Testis (tissue), 3 donors: ENCODE data around the gene USP43. TPM values are rescaled to one million over a fixed set of nuclear protein-coding genes. Genes with fewer than 3 reads are reported as not detected.
A peak's percentile ranks its signal among the peaks of the same experiment; 100 is the strongest.

ENCODE experiments used
- DNase-seq: peaks from one replicate; pipeline ENCODE4 v3.0.0-alpha.2; 2019
- H3K27ac ChIP-seq, 2 donors: fragments of 200-600 bp; sonication (generic); one replicate each; pipeline ENCODE4 v1.5.1; 2019
- H3K27me3 ChIP-seq: fragments of 200-600 bp; sonication (generic); one replicate; pipeline ENCODE4 v1.5.1; 2019
- H3K36me3 ChIP-seq: fragments of 200-600 bp; sonication (generic); one replicate; pipeline ENCODE4 v1.5.1; 2017; ENCODE audit warnings: low read depth; ENCODE audit errors: missing control alignments
- H3K4me1 ChIP-seq: fragments of 200-600 bp; sonication (generic); one replicate; pipeline ENCODE4 v1.5.1; 2019
- H3K4me3 ChIP-seq, 2 donors: fragments of 200-600 bp; sonication (generic); one replicate each; pipeline ENCODE4 v1.5.1; 2017 to 2019
- H3K9me3 ChIP-seq: fragments of 200-600 bp; sonication (generic); one replicate; pipeline ENCODE4 v1.5.1; 2017
- CTCF ChIP-seq, 3 experiments: fragments of 450-650 bp in 2 of 3; fragments of 200-600 bp in 1 of 3; sonication (generic) in 1 of 3; IDR thresholded peaks; one replicate each; pipeline ENCODE4 v1.5.1; 2016 to 2019; ENCODE audit warnings: antibody characterized with exemption in 3 of 3, mild to moderate bottlenecking in 2 of 3, moderate library complexity in 1 of 3
- POLR2A ChIP-seq: fragments of 450-650 bp; IDR thresholded peaks from one replicate; pipeline ENCODE4 v1.6.1; 2017; ENCODE audit warnings: antibody characterized with exemption, mild to moderate bottlenecking, moderate library complexity
- WGBS, 2 donors: methylation state at CpG; one replicate each; pipeline ENCODE4 v1.1.5; 2018; 5-methylcytosine and 5-hydroxymethylcytosine counted together
- intact Hi-C: fragments of 100-400 bp; cut with DNase I; formaldehyde crosslinking; loops from one replicate; pipeline ENCODE4 v1.15.1; 2023; ENCODE audit warnings: low total_unique reads
- polyA plus RNA-seq: library from polyadenylated mRNA; stranded (reverse); fragments of 350-450 nt; fragmentation: Illumina TruSeq; extraction: RNeasy Lipid Tissue Mini Kit (QIAGEN cat#74804); gene quantifications from one replicate; pipeline ENCODE4 v1.2.3, GENCODE V29; 2014; ENCODE audit warnings: low read depth, low replicate concordance; ENCODE audit not compliant: insufficient read depth
- total RNA-seq, 2 donors: library from RNA; depleted of rRNA; stranded (reverse); fragments of >200 nt; gene quantifications; one replicate each; pipeline ENCODE4 v1.2.3, GENCODE V29; 2016

Gene USP43
- total and polyA plus RNA-seq, 3 donors from 2014 or later: 4.6 to 7.2 (median 6.4) TPM

- no peak for TF ChIP-seq CTCF (IDR thresholded peaks at IDR 0.05)
- TF ChIP-seq POLR2A: no peak
- Histone ChIP-seq H3K4me1 (no peaks in the 10 kb centered on the region), H3K36me3 (no peaks in the 10 kb centered on the region), H3K27me3 (no peaks in the 10 kb centered on the region), H3K4me3 (peak overlapping the region; percentile 56 to 61), H3K27ac (no peak overlapping the region), H3K9me3 (no peaks in the 10 kb centered on the region)
- intact Hi-C loops: no loop called here
- 2% methylated on average over 8 to 51 of the region's 51 CpGs for WGBS, 2 donors
- peak; percentile 65 for DNase-seq
These were observed 681 bp downstream of the USP43 start for GRCh38 chr17:9645851-9646545.

DNA sequence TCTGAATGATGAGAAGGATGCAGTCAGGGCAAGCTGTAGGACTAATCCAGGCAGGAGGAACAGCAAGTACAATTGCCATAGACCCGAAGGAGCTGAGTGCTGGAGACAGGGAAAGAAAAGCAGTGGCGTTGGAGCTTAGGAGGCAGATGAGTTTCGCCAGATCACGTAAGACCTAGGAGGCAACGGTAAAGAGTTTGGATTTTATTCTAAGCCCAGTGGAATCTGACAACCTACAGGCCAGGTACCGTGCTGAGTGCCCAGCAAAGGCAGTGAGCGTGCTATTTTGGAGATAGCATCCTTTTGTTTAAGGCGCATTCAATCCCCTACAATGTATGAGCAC lies 1.2 kb downstream of the USP43 start:
- no peak for TF ChIP-seq CTCF (IDR thresholded peaks at IDR 0.05)
- TF ChIP-seq POLR2A: no peak
- Histone ChIP-seq H3K27me3 (no peaks in the 10 kb centered on the region), H3K36me3 (no peaks in the 10 kb centered on the region), H3K9me3 (no peaks in the 10 kb centered on the region), H3K27ac (no peak overlapping the region), H3K4me1 (no peaks in the 10 kb centered on the region), H3K4me3 (no peak overlapping the region)
- intact Hi-C loops: no loop called here
- no peak for DNase-seq
- 36 to 37% methylated on average over 8 of the region's 8 CpGs for WGBS, 2 donors

DNA sequence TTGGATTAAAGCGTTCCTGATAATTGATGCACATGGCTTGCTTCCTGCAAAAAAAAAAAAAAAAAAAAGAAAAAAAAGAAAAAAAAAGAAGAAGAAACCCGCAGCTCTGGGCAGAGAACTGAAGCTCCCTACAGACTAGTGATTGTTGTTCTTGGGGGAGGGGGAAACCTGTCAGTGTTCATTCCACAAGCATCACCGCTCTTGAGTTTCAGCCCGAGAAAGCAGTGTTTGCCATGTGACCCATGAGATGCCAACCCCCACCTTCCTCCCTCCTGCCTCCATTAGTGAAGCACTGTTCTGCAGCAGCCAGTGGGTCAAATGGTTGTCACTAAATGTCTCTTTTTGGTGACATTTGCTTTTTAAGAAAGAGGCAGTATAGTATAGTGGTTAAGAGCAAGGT lies 1.7 kb downstream of the USP43 start:
- H3K27me3 ChIP-seq: no peaks in the 10 kb centered on the region
- no peaks in the 10 kb centered on the region for H3K36me3 ChIP-seq
- H3K9me3 ChIP-seq: no peaks in the 10 kb centered on the region
- no peak overlapping the region for H3K4me3 ChIP-seq
- H3K27ac ChIP-seq: no peak overlapping the region
- intact Hi-C loops: no loop called here
- DNase-seq: no peak
- WGBS, 2 donors: 29 to 31% methylated on average over 4 of the region's 4 CpGs
- TF ChIP-seq CTCF (IDR thresholded peaks at IDR 0.05) (no peak), POLR2A (no peak)
- no peaks in the 10 kb centered on the region for H3K4me1 ChIP-seq

GRCh38 chr17:9648521-9649110 lies 3.3 kb downstream of the USP43 start:
- Histone ChIP-seq H3K27ac (no peak overlapping the region), H3K36me3 (no peaks in the 10 kb centered on the region), H3K4me1 (no peaks in the 10 kb centered on the region), H3K27me3 (no peaks in the 10 kb centered on the region), H3K9me3 (no peaks in the 10 kb centered on the region), H3K4me3 (no peak overlapping the region)
- intact Hi-C loops: no loop called here
- no peak for DNase-seq
- TF ChIP-seq CTCF (IDR thresholded peaks at IDR 0.05) (no peak), POLR2A (no peak)
- WGBS, 2 donors: 56% methylated on average over 3 of the region's 3 CpGs
